AG04449 (cell line): ENCODE measurements around the gene PLAA.
A peak's percentile ranks its signal among the peaks of the same experiment; 100 is the strongest.

Experiments used
- CTCF ChIA-PET: fragments of 350-600 bp; formaldehyde crosslinking; extraction: SDS; loops from one replicate; lab custom pipeline; 2021; ENCODE audit warnings: antibody characterized with exemption; lab: Yijun Ruan, JAX
- POLR2A ChIA-PET: fragments of 400-600, 350-600 bp; formaldehyde crosslinking; extraction: SDS; loops from one replicate; lab custom pipeline; 2020; ENCODE audit warnings: antibody characterized with exemption, inconsistent platforms; lab: Yijun Ruan, JAX
- DNase-seq: peaks from one replicate; pipeline ENCODE4 v3.0.0-alpha.2; 2010; ENCODE audit warnings: low read depth, low spot score
- H3K4me3 ChIP-seq: 2 replicates; pipeline ENCODE4 v1.5.1; 2011; ENCODE audit warnings: low read depth, mild to moderate bottlenecking, control low read depth, low read length
- CTCF ChIP-seq: IDR thresholded peaks from one replicate; pipeline ENCODE4 v1.5.1; 2011; ENCODE audit warnings: mild to moderate bottlenecking, moderate library complexity, low read length, control low read depth, inconsistent platforms; ENCODE audit not compliant: insufficient read depth; ENCODE audit errors: missing control alignments

PLAA gene

GRCh38 chr9:26973989-26974388, 26.9 kb upstream of the PLAA start:
- POLR2A ChIA-PET: interaction anchor here (0.7 to 0.9 kb wide), 2 partner anchors 18 to 22 kb away, joined by 3 read pairs; partner anchors contain the start of gene IFT74
- TF ChIP-seq CTCF: no peak
- CTCF ChIA-PET: no interaction called here

GRCh38 chr9:26971721-26972120, 24.7 kb upstream of the PLAA start:
- ChIA-PET POLR2A (no interaction called here), CTCF (interaction anchor here (1.0 kb wide), 1 partner anchor 230 kb away, joined by 3 read pairs; no protein-coding TSS in a partner anchor)
- TF ChIP-seq CTCF: no peak

More at GRCh38 chr9:26973989-26974388, 26.9 kb upstream of the PLAA start:
- no peak for DNase-seq
- H3K4me3 ChIP-seq: no peak overlapping the region

GRCh38 chr9:26956860-26957233, 9.8 kb upstream of the PLAA start:
- DNase-seq: no peak
- peak overlapping the region; percentile 70 for H3K4me3 ChIP-seq
- CTCF ChIA-PET: no interaction called here
- POLR2A ChIA-PET: interaction anchor here (1.0 to 2.0 kb wide), 2 partner anchors 9 to 138 kb away, joined by 3 to 11 read pairs; partner anchors contain the start of gene PLAA
- TF ChIP-seq CTCF: no peak

More at GRCh38 chr9:26971721-26972120, 24.7 kb upstream of the PLAA start:
- no peak overlapping the region for H3K4me3 ChIP-seq
- no peak for DNase-seq

- POLR2A ChIA-PET: interaction anchor here (0.5 to 2.0 kb wide), 6 partner anchors 9 to 156 kb away, joined by 3 to 11 read pairs (median 3); partner anchors contain the start of gene PLAA
- CTCF ChIA-PET: interaction anchor here (1.4 kb wide), 1 partner anchor 320 kb away, joined by 3 read pairs; no protein-coding TSS in a partner anchor
These were observed 9.1 kb upstream of the PLAA start, which contains the start of gene IFT74 for GRCh38 chr9:26955921-26956859. TSS of gene IFT74 (plus strand) at chr9:26956412. CDS start at chr9:26961968, 5,556 bp downstream.

GRCh38 chr9:26955222-26955903, 8.3 kb upstream of the PLAA start:
- no peak for TF ChIP-seq CTCF
- no peak for DNase-seq
- ChIA-PET CTCF (interaction anchor here (1.4 kb wide), 1 partner anchor 321 kb away, joined by 3 read pairs; no protein-coding TSS in a partner anchor), POLR2A (interaction anchor here (0.5 to 2.0 kb wide), 4 partner anchors 8 to 131 kb away, joined by 3 to 11 read pairs (median 4); partner anchors contain the start of gene PLAA)
- peak overlapping the region; percentile 70 for H3K4me3 ChIP-seq

More at GRCh38 chr9:26955921-26956859, 9.1 kb upstream of the PLAA start, which contains the start of gene IFT74:
- H3K4me3 ChIP-seq: peak within 1 kb of the TSS; percentile 70
- DNase-seq: peak; percentile 89
- no peak for TF ChIP-seq CTCF
